NCI-H69 (cell line): ENCODE data around the gene OGG1.

Source experiments
- DNase-seq: peaks from one replicate; lab custom pipeline; 2025; lab: John Stamatoyannopoulos, UW

The OGG1 gene

GRCh38 chr3:9786209-9786739 is 36.5 kb downstream of the OGG1 start:
- no peak for DNase-seq

DNA sequence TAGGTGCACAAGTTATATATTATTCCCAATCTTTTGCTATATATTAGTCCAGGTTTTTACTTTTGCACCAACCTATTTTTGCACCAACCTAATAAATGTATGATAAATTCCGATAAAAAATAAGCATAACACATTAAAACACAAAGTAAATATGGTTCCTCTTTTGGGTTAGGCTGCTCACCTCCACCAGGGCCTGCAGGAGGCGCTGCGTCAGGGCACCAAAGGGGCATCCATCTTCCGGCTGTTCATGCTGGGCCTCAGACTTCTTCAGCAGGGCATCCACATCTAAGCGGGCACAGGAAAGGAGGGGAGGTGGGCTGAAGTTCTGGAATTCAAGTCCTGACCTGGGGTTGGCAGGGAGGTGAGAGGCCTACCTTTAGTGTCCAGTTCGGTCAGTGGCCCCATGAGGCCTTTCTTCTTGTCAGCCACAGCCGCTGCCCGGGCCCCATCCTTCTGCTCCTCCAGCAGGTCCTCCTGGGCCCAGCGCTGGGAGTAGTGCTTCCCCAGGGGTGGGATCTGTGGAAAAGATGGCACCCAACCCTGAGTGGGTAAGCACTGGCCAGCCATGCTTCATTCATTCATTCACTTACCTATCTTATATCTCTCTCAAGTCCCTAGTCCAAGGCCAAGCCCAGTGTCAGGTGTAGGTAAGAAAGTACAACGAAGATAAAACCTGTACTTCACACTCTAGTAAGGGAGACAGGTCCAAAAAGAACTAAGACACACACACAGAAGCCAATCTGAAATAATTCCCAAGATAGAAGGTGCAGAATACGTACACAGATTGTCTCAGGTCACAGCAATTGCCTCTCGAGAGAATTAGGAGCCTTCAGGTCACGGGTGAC is 37.3 kb downstream of the OGG1 start:
- no peak for DNase-seq

DNA sequence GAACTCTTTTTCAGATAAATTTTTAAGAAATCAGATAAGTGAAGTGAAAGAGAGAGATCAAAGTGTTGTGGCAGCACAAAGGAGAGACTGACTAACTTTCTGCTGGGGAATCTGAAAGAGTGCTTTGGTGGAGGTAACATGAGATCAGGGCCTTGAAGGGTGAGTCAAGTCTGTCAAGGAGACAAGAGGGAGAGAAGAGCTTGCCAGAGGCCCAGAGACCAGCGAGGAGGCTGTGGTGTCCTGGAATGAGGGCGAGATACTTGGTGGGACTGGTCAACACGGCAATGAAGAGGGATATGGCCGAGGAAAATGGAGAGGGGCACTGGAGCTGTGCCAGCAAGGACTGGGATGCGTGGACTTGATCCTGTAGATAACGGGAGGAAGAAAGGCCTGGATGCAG is 38.0 kb downstream of the OGG1 start:
- no peak for DNase-seq

GRCh38 chr3:9791127-9791526 is 41.4 kb downstream of the OGG1 start:
- no peak for DNase-seq

DNA sequence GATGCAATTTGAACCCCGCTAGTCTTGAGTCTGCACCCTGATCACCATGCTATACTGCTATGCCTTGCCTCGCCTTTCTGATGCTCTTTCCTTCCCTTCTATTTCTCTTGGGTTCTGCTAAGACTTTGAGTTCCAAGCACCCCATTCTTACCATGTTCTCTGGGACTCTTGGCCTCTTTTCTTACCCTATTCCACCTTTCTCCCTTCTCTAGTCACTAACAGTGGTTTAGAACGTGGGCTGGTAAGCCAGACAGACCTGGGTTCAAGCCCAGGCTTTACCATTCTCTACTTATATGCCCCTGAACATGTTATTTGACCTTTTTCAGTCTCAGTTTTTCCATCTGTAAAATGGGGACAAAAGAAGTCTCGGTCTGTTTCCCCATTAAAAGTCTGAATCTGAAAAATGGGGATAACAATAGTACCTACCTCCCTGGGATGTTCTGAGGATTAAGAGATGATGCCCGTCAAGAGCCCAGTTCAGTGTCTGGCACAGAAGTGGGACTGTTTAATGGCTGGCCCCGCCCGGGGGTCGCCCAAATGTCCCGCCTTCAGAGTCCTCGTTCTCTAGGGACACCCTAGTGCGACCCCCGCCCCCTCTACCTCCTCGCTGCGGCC is 42.1 kb downstream of the OGG1 start:
- no peak for DNase-seq

- DNase-seq, result peak; percentile 94
Observed at GRCh38 chr3:9792405-9793160, 42.8 kb downstream of the OGG1 start, which contains the start of the genes ARPC4 and TADA3. TSS of gene ARPC4 (plus strand) at chr3:9793082. CDS start at chr3:9793122, 40 bp downstream. TSS of gene TADA3 (minus strand) at chr3:9792473. CDS start at chr3:9791466, 1,007 bp downstream.

DNA sequence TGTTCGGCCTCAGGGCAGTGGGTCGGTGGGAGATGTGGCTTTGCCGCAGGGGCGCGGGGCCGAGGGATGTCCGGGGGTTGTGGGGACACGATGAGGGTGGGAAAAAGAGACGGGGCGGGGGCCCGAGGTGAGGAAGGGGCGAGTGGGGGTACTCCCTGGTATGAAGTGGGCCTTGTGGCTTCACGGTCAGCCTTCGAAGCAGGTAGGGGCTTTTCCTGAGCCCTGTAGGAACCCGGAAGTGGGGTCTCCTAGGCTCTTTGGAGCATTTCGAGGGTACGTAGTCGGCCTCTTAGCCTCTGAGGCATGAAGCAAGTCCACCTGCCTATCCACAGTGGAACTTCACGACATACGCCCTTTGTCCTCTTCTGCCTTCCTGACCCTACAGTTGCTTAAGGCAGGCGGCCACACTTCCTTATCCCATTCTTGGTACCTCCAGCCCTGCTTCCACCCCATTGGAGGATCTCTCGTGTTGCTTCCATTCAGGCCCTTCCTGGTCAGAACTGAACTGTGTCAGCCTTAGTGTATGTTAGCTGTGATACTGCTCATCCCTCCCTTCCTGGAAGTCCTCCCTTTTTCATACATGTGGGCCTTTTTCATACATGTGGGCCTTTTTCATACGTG is 43.5 kb downstream of the OGG1 start:
- DNase-seq, result peak; percentile 47

DNA sequence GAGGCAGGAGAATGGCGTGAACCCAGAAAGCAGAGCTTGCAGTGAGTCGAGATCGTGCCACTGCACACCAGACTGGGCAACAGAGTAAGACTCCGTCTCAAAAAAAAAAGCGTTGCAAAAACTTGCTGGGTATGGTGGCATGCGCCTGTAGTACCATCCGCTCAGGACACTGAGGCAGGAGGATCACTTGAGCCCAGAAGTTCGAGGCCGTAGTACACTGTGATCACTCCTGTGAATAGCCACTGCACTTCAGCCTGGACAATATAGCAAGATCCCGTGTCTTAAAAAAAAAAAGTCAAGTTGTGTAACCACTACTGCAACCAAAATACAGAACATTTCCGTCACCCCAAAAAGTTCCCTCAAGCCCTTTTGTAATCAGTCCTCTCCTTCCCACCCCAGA is 44.6 kb downstream of the OGG1 start:
- no peak for DNase-seq

GRCh38 chr3:9795207-9795606 is 45.5 kb downstream of the OGG1 start:
- DNase-seq, result no peak

GRCh38 chr3:9797196-9797945 is 47.6 kb downstream of the OGG1 start:
- DNase-seq, result no peak

DNA sequence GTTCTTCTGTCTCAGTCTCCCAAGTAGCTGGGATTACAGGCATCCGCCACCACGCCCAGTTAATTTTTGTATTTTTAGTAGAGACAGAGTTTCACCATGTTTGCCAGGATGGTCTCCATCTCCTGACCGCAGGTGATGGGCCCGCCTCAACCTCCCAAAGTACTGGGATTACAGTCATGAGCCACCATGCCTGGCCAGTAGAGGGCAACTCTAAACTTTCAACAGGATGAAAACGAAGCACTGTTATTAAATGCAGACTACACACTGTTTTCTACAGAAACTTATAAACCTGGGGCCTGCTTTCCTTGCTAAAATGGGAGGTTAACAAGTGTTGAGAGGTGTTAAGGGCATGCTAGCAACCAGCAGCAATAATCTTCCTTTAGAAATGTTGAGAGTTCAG is 50.8 kb downstream of the OGG1 start:
- DNase-seq, result no peak

DNA sequence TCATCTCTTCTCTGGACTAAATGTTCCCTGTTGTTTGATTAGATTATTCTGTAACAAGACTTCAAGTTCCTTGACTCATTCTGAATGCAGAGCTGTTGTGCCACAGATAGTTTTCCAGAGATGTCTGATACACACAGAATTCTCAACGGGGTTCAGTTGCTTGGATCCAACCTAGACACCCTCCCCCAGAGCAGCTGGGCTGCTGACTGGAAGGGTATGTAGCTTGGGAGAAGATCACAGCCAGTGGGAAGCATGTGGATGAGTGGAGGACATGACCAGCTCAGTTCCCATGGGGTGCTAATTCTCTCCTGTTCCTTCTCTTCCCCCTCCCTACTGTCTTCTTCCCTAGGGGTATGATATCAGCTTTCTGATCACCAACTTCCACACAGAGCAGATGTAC is 53.7 kb downstream of the OGG1 start:
- DNase-seq, result no peak

- DNase-seq, result no peak
Observed at GRCh38 chr3:9804996-9805395, 55.2 kb downstream of the OGG1 start.

DNA sequence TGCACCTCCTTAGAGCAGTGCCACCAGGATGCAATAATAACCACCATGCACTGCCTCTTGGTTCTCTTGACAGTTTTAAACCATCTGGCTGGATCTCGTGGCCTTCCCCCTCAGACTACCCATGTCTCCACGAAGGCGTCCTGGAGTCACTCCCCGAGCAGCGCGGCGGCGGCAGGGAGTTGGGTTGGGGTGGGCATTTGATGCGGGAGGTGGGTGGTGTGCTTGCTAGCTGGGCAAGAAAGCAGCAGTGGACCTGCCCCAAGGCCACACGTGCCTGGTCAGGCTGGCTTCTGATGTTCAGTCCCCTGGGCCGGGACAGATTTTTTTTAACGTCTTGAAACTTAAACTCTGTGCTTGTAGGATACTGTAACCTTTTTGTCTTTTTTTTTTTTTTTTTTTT is 56.4 kb downstream of the OGG1 start:
- no peak for DNase-seq
